Ramos (cell line): Measurements from ENCODE around the gene IGHMBP2.

ENCODE experiments used
- in situ Hi-C: fragments of 300-500 bp; cut with MboI; formaldehyde crosslinking; loops from one replicate; pipeline ENCODE4 v1.14.3; 2022; ENCODE audit warnings: low sequenced_read_pairs; ENCODE audit not compliant: unreplicated experiment

Gene IGHMBP2

DNA sequence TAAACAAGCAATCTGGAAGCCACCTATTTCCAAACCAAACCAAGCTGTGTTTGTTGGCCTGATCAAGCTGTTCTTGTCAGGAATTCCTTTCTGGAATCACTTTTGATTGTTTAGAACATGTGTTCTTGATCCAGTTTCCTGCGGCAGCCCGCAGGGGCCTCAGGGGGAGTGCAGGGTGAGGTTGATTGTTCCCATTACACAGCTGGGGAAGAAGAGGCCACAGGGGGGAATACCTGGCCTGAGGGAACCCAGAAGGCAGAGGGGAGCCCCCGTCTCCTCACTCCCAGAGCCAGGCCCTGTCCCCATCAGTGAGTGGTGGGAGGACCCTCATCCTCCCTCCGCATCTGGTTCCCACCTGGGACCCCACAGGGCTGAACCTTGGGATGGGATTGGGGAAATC, 72.9 kb downstream of the IGHMBP2 start:
- in situ Hi-C loops = loop anchor here (25.0 kb wide), 1 partner anchor 686 kb away; no protein-coding TSS in a partner anchor

DNA sequence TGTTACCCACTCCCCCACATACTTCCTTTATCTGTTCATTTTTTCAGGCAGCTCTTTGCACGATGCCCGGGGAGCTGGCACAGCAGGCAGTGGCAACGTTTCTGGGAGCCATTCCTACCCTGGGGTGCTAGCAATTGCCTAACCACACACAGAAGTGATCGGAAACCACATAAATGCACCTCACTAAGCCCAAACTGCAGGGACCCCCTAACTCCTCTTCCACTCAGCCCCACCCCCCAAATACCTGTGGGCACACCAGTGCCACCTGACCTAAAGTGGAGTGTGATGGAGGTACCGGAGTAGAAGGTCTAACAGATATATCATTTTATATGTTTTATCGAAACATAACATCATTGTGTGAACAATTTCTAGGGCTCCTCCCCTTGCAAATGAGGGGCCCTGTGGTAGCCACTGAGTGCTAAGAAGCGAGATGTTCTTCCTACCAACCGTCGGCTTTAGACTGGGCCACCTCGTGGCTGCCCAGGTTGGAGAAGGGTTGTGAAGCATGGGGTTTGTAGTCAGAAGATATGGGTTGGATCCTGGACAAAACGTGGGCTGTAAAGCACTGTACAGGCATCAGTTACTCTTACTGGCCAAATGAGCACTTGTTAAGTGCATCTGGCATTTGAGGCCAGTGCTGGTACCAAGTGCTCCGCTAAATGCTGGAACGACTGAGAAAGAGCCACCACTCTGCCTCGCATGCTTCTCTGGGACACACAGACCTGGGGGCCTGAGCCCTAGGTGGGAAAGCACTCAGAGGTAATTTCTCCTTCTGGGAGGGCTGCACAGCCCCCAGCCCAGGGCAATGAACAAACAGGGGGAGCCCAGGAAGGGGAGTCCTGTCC, 74.3 kb downstream of the IGHMBP2 start:
- in situ Hi-C loops = loop anchor here (25.0 kb wide), 1 partner anchor 684 kb away; no protein-coding TSS in a partner anchor

DNA sequence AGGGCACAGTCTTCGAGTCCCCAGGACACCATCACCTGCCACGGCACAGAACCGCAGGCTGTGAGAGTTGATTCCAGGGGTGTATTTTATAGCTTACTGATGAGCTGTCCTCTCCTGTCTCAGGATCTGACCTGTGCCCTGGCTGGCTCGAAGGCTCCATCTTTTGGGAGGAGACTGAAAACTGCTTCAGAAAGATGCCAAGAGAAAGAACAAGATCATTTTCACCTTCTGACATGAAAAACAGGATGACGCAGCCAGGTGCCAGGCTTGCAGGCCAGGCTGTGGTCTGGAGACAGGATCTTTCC, 74.9 kb downstream of the IGHMBP2 start:
- in situ Hi-C loops = loop anchor here (25.0 kb wide), 1 partner anchor 684 kb away; no protein-coding TSS in a partner anchor

DNA sequence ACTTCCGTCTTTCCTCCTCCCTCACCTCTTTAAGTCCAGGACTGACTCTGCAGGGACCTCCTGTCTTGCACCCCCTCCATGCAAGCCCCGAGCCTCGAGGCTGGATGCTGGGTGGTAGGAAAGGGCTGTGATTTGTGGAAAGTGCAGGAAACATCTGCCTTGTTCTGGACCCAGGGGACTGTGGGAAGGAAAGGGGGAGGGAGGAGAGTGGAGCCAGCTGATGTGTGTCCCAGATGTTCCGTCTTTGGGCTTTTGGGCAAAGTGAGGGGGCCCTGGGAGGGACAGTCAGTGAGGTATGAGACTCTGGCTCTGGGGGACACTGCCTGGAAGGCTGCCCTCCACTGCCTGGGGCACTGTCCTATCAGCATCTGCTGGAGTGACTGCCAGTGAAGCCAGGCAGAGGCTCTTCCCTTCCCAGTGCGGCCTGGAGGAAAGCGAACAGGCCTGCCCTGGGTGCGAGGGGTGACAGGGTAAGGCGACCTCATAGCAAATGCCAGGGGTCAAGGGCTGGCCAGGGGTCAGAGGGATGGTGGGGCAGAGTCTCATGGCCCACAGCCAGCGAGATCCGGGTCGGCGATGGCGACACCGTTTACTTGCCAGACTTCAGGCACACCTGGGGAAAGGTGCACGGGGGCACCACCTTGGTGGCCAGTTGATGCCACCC, 75.4 kb downstream of the IGHMBP2 start:
- in situ Hi-C loops = loop anchor here (25.0 kb wide), 1 partner anchor 683 kb away; no protein-coding TSS in a partner anchor

DNA sequence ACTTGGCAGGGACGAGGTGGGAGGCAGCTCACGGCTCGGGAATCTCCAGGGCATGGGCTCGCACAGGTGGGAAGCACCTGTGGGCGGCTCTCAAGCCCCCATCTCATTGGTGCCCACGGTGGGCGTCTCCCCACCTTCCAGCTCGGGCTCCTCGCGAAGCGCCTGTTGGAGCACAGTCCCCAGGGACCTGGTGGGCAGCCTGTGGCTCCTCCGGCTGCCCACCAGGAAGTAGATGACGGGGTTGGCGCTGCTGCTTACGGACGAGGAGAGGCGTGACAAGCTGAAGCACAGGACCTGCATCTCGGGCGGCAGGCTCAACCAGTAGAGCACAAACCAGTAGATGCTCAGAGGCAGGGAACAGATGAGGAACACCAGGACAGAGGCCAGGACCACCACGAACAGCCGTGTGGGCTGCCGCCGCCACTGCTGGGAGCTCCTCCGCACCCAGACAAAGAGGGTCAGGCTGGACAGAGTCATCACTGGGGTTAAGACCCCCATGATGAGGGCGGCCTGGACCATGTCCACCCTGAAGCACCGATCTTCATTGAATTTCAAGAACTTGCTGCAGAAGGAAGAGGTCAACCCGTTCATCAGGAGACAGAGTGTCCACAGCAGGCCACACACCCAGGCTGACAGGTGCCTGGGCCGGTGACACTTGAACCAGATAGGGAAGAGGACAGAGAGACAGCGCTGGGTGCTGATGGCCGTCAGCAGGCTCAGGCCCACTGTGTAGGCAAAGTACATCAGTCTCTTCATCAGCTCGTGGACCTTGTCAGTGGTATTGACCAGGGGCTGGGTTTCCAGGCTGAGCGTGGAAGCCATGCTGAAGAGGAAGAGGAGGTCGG, 76.5 kb downstream of the IGHMBP2 start:
- in situ Hi-C loops = loop anchor here (25.0 kb wide), 1 partner anchor 682 kb away; no protein-coding TSS in a partner anchor

DNA sequence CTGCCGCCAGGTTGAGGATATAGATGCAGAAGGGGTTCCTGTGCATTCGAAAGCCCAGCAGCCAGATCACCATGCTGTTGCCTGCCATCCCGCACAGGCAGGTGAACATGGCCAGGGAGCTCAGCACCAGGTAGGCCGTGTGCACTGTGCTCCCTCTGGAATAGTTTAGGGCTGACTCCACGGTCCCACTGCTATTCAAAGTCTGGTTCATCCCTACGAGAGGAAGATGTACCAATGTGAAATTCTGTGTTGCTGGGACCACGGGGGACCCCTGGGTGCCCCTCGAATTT, 77.0 kb downstream of the IGHMBP2 start, which contains the start of gene MRGPRD:
Gene MRGPRD, minus strand, starts transcription at position 211 of the 290 bp plus-strand sequence. Its CDS starts 0 bp downstream, at position 211.
- in situ Hi-C loops = loop anchor here (25.0 kb wide), 1 partner anchor 682 kb away; no protein-coding TSS in a partner anchor

DNA sequence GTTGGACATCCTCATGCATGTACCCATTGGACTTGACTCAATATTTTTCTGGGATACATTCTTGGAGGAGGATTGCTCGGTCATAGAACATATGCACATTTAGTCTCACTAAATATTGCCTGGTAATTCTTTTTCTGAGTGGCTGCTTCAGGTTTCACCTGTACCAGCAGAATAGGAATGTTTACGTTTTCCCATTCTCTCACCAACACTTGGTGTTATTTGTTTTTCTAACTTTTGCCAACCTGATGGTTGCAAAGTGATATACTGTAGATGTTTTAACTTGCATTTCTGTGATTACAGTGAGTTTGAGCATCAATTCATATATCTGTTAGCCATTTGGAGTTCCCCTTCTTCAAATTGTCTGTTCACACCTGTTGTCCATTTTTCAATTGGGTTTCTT, 78.4 kb downstream of the IGHMBP2 start:
- in situ Hi-C loops = loop anchor here (25.0 kb wide), 1 partner anchor 680 kb away; no protein-coding TSS in a partner anchor

DNA sequence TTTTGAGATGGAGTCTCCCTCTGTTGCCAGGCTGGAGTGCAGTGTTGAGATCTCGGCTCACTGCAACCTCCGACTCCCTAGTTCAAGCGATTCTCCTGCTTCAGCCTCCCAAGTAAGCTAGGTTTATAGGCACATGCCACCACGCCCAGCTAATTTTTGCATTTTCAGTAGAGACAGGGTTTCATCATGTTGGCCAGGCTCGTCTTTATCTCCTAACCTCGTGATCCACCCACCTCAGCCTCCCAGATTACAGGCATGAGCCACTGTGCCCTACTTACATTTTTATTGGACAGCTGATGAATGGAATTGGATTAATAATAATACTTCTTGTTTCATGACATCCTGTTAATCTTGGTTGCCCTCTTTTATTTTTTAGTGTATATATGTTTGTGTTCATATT, 80.1 kb downstream of the IGHMBP2 start:
- in situ Hi-C loops = loop anchor here (25.0 kb wide), 1 partner anchor 678 kb away; no protein-coding TSS in a partner anchor

DNA sequence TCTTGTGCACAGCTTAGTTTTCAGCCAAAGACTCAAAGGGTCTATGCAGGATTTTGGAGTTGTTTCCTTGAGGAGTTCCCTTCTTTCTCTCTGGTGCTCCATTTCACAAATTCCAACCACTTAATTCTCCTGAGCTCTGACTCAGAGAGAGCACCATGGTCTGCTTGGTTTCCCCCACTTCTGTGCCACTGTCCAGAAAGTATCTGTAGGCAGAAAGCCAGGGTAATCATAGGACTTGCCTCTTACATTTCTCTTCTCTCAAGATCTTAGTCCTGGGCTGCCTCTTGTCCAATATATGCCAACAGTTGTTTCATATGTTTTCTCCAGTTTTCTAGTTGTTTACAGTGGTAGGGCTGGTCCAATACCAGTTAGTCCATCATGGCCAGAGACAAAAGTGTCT, 83.5 kb downstream of the IGHMBP2 start:
- in situ Hi-C loops = loop anchor here (25.0 kb wide), 1 partner anchor 675 kb away; no protein-coding TSS in a partner anchor

DNA sequence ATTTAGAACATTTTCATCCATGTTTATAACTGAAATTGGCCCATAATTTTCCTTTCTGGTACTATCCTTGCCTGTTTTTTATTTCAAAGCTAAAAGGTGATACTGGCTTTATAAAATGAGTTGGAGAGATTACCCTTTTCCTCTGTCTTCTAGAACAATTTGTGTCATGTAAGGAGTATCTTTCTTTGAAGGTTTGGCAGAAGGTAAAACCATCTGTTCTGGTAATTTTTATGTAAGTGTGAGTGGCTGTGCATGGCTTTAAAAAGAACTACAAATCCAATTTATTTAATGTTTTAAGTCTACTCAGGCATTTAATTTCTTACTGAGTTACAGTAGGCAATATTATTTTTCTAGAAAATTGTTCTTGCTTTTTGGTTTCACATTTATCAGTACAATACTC, 84.8 kb downstream of the IGHMBP2 start:
- in situ Hi-C loops = loop anchor here (25.0 kb wide), 1 partner anchor 674 kb away; no protein-coding TSS in a partner anchor
